ENCODE results near the gene ZBTB37. TPM values are rescaled to one million over a fixed set of nuclear protein-coding genes. Genes with fewer than 3 reads are reported as not detected.
"Not testable (repeated sequence)": the region's sequence is repeated elsewhere in the genome, so short reads cannot be mapped to it uniquely, and the experiment has no call there.

The ZBTB37 gene
- total RNA-seq, 1 donor, result 11.3 TPM

GRCh38 chr1:173871091-173871490 lies 2.9 kb downstream of the ZBTB37 start:
- TF ChIP-seq CTCF (IDR thresholded peaks at IDR 0.05; ENCODE audit: insufficient read depth, low read length), result no peak

GRCh38 chr1:173871500-173871899 lies 3.3 kb downstream of the ZBTB37 start:
- H3K4me3 ChIP-seq (ENCODE audit: low read depth, low read length), result no peak overlapping the region
- no peak for TF ChIP-seq CTCF (IDR thresholded peaks at IDR 0.05; ENCODE audit: insufficient read depth, low read length)
- DNase-seq (ENCODE audit: low read depth), result no peak

More at GRCh38 chr1:173871091-173871490, 2.9 kb downstream of the ZBTB37 start:
- DNase-seq (ENCODE audit: low read depth), result no peak
- no peak overlapping the region for H3K4me3 ChIP-seq (ENCODE audit: low read depth, low read length)

- no peak overlapping the region for H3K4me3 ChIP-seq (ENCODE audit: low read depth, low read length)
- TF ChIP-seq CTCF (IDR thresholded peaks at IDR 0.05; ENCODE audit: insufficient read depth, low read length), result no peak
- DNase-seq (ENCODE audit: low read depth), result no peak
Measured at GRCh38 chr1:173876732-173877131, 8.6 kb downstream of the ZBTB37 start.

GRCh38 chr1:173878251-173878650 lies 10.1 kb downstream of the ZBTB37 start:
- DNase-seq (ENCODE audit: low read depth), result no peak
- TF ChIP-seq CTCF (IDR thresholded peaks at IDR 0.05; ENCODE audit: insufficient read depth, low read length), result no peak
- no peak overlapping the region for H3K4me3 ChIP-seq (ENCODE audit: low read depth, low read length)

GRCh38 chr1:173881117-173881516 lies 12.9 kb downstream of the ZBTB37 start:
- H3K4me3 ChIP-seq (ENCODE audit: low read depth, low read length); DNase-seq (ENCODE audit: low read depth): not testable (repeated sequence)

- TF ChIP-seq CTCF (IDR thresholded peaks at IDR 0.05; ENCODE audit: insufficient read depth, low read length), result no peak
- no peak overlapping the region for H3K4me3 ChIP-seq (ENCODE audit: low read depth, low read length)
Measured at GRCh38 chr1:173884701-173885100, 16.5 kb downstream of the ZBTB37 start.

GRCh38 chr1:173886746-173887611 lies 18.8 kb downstream of the ZBTB37 start:
- no peak for TF ChIP-seq CTCF (IDR thresholded peaks at IDR 0.05; ENCODE audit: insufficient read depth, low read length)
- H3K4me3 ChIP-seq (ENCODE audit: low read depth, low read length), result no peak overlapping the region
- no peak for DNase-seq (ENCODE audit: low read depth)

More at GRCh38 chr1:173884701-173885100, 16.5 kb downstream of the ZBTB37 start:
- DNase-seq (ENCODE audit: low read depth), result no peak

Data from fibroblast of the aortic adventitia (primary cell).